WTC11 (cell line): Measurements from ENCODE around the gene ZNF76. TPM values are rescaled to one million over a fixed set of nuclear protein-coding genes. Genes with fewer than 3 reads are reported as not detected.

Experiments
- ATAC-seq: fragments of 200-7000 bp; cut with Tn5 transposase; 2 replicates; pipeline ENCODE4 v1.10.0; 2021; ENCODE audit warnings: mild to moderate bottlenecking, moderate library complexity
- CTCF ChIA-PET: fragments of 300-600 bp; sonication (Branson Sonifier 250); formaldehyde crosslinking; loops from one replicate; lab custom pipeline; 2021; ENCODE audit warnings: antibody characterized with exemption; lab: Charles Lee
- POLR2A ChIA-PET: fragments of 350-600 bp; sonication (Branson Sonifier 250); formaldehyde crosslinking; loops from one replicate; lab custom pipeline; 2021; ENCODE audit warnings: antibody characterized with exemption; lab: Charles Lee
- DNase-seq: peaks from one replicate; pipeline ENCODE4 v3.0.0; 2021; ENCODE audit warnings: low spot score
- H3K27ac Mint-ChIP-seq: 2 replicates; pipeline ENCODE4 v1.8.0; 2021; ENCODE audit warnings: mixed read lengths
- H3K27me3 Mint-ChIP-seq: 2 replicates; pipeline ENCODE4 v1.8.0; 2021; ENCODE audit warnings: low read depth, mild to moderate bottlenecking, moderate library complexity, mixed read lengths
- H3K36me3 Mint-ChIP-seq: 2 replicates; pipeline ENCODE4 v1.8.0; 2021; ENCODE audit warnings: mixed read lengths
- H3K4me1 Mint-ChIP-seq: 2 replicates; pipeline ENCODE4 v1.8.0; 2022; ENCODE audit warnings: mixed read lengths
- H3K4me3 Mint-ChIP-seq: 2 replicates; pipeline ENCODE4 v1.8.0; 2021; ENCODE audit warnings: mild to moderate bottlenecking, moderate library complexity, mixed read lengths
- H3K9me3 Mint-ChIP-seq: 2 replicates; pipeline ENCODE4 v1.8.0; 2021; ENCODE audit warnings: mixed read lengths
- CREB1 ChIP-seq: sonication (generic); formaldehyde crosslinking; IDR thresholded peaks from 2 replicates; pipeline ENCODE4 v1.8.0; 2023; ENCODE audit warnings: mild to moderate bottlenecking, missing genetic modification reagents
- FOXP1 ChIP-seq: sonication (generic); formaldehyde crosslinking; IDR thresholded peaks from 2 replicates; pipeline ENCODE4 v1.8.0; 2022; ENCODE audit warnings: missing genetic modification reagents, mild to moderate bottlenecking, moderate library complexity, borderline replicate concordance
- KAT7 ChIP-seq: sonication (generic); formaldehyde crosslinking; IDR thresholded peaks from 2 replicates; pipeline ENCODE4 v1.8.1; 2023; ENCODE audit warnings: missing genetic modification reagents, mild to moderate bottlenecking, borderline replicate concordance
- MYBL2 ChIP-seq: sonication (generic); formaldehyde crosslinking; IDR thresholded peaks from 2 replicates; pipeline ENCODE4 v1.8.1; 2023; ENCODE audit warnings: mild to moderate bottlenecking, moderate library complexity, missing genetic modification reagents
- NR3C1 ChIP-seq: sonication (generic); formaldehyde crosslinking; conservative IDR thresholded peaks from 2 replicates; pipeline ENCODE4 v1.8.1; 2023; ENCODE audit warnings: low read depth, mild to moderate bottlenecking, missing genetic modification reagents
- TEAD4 ChIP-seq: sonication (generic); formaldehyde crosslinking; IDR thresholded peaks from 2 replicates; pipeline ENCODE4 v1.8.0; 2022; ENCODE audit warnings: mild to moderate bottlenecking, missing genetic modification reagents
- total RNA-seq: library from RNA; stranded (reverse); gene quantifications from 3 replicates; pipeline ENCODE4 v1.2.3, GENCODE V29; 2021
- TF ChIP-seq, protein P1 (sequence below): fragments of 250-450 bp; sonication (Bioruptor Pico); IDR thresholded peaks from 2 replicates; pipeline ENCODE4 v1.9.0; 2021; ENCODE audit warnings: mild to moderate bottlenecking
- TF ChIP-seq, protein P2 (sequence below): fragments of 250-450 bp; sonication (Bioruptor Pico); IDR thresholded peaks from 2 replicates; pipeline ENCODE4 v1.9.0; 2021; ENCODE audit warnings: moderate library complexity, mild to moderate bottlenecking, inconsistent platforms, borderline replicate concordance
- TF ChIP-seq, protein P3 (sequence below): sonication (generic); formaldehyde crosslinking; IDR thresholded peaks from 2 replicates; pipeline ENCODE4 v1.8.1; 2023; ENCODE audit warnings: mild to moderate bottlenecking, missing genetic modification reagents
- TF ChIP-seq, protein P4 (sequence below): fragments of 250-450 bp; sonication (Bioruptor Pico); IDR thresholded peaks from 2 replicates; pipeline ENCODE4 v1.9.0; 2021; ENCODE audit warnings: mild to moderate bottlenecking, borderline replicate concordance
- TF ChIP-seq, protein P5 (sequence below): sonication (generic); formaldehyde crosslinking; IDR thresholded peaks from 2 replicates; pipeline ENCODE4 v1.8.0; 2022; ENCODE audit warnings: mild to moderate bottlenecking, missing genetic modification reagents

Gene ZNF76
- total RNA-seq, 1 experiment from 2014 or later, result 25.8 TPM

DNA sequence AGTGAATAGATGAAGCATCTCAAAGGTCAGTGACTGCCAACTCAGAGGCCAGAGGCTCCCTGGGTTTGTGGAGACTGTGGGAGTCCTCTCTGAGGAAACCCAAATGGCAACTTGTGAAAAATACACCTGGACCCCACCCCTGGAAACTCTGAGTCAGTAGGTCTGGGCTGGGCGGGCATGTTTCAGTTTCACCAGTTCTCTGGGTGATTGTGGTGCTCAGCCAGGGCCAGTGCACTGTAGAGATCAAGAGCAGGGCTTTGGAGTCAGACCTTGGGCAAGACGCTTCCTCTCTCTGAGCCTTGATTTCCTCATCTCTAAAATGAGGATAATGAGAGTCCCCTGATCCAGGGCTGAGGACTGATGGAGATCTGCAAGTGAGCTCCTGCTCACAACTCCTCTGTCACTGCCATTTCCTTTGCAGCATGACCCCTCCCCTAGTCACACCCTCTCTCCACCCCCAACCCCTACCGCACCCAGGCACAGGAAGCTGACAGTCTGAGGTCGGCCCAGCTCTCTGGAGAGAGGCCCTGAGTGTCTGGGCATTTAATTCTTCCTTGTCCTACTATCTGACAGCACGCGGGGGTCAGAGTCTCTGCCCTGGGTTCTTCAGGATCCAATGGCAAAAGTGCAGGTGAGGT, 43.2 kb downstream of the ZNF76 start:
- H3K27me3 Mint-ChIP-seq, result no peaks in the 10 kb centered on the region
- H3K4me1 Mint-ChIP-seq, result peaks cover 34% of the 10 kb centered on the region
- 0 out of 2 replicates have a peak overlapping the region, but pooled peaks have one; percentile 48 for H3K27ac Mint-ChIP-seq
- no peaks in the 10 kb centered on the region for H3K36me3 Mint-ChIP-seq
- CTCF ChIA-PET, result interaction anchor here (0.7 to 1.7 kb wide), 14 partner anchors 9 to 250 kb away, joined by 3 to 13 read pairs (median 6); partner anchors contain the start of genes FANCE, PPARD and RPL10A
- DNase-seq (peak; percentile 52), ATAC-seq (peak; percentile 95)
- TF ChIP-seq, protein P1, sequence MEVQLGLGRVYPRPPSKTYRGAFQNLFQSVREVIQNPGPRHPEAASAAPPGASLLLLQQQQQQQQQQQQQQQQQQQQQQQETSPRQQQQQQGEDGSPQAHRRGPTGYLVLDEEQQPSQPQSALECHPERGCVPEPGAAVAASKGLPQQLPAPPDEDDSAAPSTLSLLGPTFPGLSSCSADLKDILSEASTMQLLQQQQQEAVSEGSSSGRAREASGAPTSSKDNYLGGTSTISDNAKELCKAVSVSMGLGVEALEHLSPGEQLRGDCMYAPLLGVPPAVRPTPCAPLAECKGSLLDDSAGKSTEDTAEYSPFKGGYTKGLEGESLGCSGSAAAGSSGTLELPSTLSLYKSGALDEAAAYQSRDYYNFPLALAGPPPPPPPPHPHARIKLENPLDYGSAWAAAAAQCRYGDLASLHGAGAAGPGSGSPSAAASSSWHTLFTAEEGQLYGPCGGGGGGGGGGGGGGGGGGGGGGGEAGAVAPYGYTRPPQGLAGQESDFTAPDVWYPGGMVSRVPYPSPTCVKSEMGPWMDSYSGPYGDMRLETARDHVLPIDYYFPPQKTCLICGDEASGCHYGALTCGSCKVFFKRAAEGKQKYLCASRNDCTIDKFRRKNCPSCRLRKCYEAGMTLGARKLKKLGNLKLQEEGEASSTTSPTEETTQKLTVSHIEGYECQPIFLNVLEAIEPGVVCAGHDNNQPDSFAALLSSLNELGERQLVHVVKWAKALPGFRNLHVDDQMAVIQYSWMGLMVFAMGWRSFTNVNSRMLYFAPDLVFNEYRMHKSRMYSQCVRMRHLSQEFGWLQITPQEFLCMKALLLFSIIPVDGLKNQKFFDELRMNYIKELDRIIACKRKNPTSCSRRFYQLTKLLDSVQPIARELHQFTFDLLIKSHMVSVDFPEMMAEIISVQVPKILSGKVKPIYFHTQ, result no peak
- TF ChIP-seq, protein P2, sequence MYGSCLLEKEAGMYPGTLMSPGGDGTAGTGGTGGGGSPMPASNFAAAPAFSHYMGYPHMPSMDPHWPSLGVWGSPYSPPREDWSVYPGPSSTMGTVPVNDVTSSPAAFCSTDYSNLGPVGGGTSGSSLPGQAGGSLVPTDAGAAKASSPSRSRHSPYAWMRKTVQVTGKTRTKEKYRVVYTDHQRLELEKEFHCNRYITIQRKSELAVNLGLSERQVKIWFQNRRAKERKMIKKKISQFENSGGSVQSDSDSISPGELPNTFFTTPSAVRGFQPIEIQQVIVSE (CRISPR knock-in tag), result no peak
- TF ChIP-seq, protein P3, sequence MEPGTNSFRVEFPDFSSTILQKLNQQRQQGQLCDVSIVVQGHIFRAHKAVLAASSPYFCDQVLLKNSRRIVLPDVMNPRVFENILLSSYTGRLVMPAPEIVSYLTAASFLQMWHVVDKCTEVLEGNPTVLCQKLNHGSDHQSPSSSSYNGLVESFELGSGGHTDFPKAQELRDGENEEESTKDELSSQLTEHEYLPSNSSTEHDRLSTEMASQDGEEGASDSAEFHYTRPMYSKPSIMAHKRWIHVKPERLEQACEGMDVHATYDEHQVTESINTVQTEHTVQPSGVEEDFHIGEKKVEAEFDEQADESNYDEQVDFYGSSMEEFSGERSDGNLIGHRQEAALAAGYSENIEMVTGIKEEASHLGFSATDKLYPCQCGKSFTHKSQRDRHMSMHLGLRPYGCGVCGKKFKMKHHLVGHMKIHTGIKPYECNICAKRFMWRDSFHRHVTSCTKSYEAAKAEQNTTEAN (CRISPR knock-in tag), result no peak
- TF ChIP-seq, protein P4, sequence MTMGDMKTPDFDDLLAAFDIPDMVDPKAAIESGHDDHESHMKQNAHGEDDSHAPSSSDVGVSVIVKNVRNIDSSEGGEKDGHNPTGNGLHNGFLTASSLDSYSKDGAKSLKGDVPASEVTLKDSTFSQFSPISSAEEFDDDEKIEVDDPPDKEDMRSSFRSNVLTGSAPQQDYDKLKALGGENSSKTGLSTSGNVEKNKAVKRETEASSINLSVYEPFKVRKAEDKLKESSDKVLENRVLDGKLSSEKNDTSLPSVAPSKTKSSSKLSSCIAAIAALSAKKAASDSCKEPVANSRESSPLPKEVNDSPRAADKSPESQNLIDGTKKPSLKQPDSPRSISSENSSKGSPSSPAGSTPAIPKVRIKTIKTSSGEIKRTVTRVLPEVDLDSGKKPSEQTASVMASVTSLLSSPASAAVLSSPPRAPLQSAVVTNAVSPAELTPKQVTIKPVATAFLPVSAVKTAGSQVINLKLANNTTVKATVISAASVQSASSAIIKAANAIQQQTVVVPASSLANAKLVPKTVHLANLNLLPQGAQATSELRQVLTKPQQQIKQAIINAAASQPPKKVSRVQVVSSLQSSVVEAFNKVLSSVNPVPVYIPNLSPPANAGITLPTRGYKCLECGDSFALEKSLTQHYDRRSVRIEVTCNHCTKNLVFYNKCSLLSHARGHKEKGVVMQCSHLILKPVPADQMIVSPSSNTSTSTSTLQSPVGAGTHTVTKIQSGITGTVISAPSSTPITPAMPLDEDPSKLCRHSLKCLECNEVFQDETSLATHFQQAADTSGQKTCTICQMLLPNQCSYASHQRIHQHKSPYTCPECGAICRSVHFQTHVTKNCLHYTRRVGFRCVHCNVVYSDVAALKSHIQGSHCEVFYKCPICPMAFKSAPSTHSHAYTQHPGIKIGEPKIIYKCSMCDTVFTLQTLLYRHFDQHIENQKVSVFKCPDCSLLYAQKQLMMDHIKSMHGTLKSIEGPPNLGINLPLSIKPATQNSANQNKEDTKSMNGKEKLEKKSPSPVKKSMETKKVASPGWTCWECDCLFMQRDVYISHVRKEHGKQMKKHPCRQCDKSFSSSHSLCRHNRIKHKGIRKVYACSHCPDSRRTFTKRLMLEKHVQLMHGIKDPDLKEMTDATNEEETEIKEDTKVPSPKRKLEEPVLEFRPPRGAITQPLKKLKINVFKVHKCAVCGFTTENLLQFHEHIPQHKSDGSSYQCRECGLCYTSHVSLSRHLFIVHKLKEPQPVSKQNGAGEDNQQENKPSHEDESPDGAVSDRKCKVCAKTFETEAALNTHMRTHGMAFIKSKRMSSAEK, result no peak
- TF ChIP-seq, protein P5, sequence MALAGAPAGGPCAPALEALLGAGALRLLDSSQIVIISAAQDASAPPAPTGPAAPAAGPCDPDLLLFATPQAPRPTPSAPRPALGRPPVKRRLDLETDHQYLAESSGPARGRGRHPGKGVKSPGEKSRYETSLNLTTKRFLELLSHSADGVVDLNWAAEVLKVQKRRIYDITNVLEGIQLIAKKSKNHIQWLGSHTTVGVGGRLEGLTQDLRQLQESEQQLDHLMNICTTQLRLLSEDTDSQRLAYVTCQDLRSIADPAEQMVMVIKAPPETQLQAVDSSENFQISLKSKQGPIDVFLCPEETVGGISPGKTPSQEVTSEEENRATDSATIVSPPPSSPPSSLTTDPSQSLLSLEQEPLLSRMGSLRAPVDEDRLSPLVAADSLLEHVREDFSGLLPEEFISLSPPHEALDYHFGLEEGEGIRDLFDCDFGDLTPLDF (CRISPR knock-in tag), result no peak
- TF ChIP-seq MYBL2 (CRISPR knock-in tag) (no peak), CREB1 (no peak), KAT7 (CRISPR knock-in tag) (no peak), FOXP1 (CRISPR knock-in tag) (no peak)
- no peak overlapping the region for H3K4me3 Mint-ChIP-seq
- H3K9me3 Mint-ChIP-seq, result no peaks in the 10 kb centered on the region
- POLR2A ChIA-PET, result interaction anchor here (1.1 kb wide), 1 partner anchor 16 kb away, joined by 7 read pairs; no protein-coding TSS in a partner anchor

DNA sequence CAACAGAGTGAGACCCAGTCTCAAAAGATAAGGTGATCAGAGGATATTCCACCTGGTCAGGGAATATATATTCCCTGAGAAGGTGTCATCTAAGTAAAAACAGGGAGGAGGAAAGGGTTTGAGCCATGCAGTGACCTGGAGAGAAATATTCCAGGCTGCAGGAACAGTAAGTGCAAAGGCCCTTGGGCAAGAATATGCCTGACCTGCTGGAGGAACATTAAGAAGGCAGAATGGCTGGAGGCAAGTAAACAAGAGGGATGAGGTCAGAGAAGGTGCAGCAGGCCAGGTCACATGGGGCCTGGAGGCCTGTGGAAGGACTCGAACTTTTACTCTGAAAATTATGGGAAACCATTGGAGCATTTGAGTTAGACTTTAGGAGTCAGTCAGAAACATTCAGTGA, 44.8 kb downstream of the ZNF76 start:
- H3K27me3 Mint-ChIP-seq, result no peaks in the 10 kb centered on the region
- ChIA-PET CTCF (interaction anchor here (0.8 to 1.4 kb wide), 4 partner anchors 13 to 148 kb away, joined by 3 to 8 read pairs (median 4); partner anchors contain the start of genes FANCE and PPARD), POLR2A (interaction anchor here (0.6 kb wide), 1 partner anchor 410 kb away, joined by 4 read pairs; no protein-coding TSS in a partner anchor)
- ATAC-seq (no peak), DNase-seq (no peak)
- no peak overlapping the region for H3K27ac Mint-ChIP-seq
- H3K36me3 Mint-ChIP-seq, result no peaks in the 10 kb centered on the region
- no peak for TF ChIP-seq NR3C1 (CRISPR knock-in tag)
- TF ChIP-seq TEAD4, result no peak
- H3K9me3 Mint-ChIP-seq, result no peaks in the 10 kb centered on the region
- no peak overlapping the region for H3K4me3 Mint-ChIP-seq
- H3K4me1 Mint-ChIP-seq, result peaks cover 21% of the 10 kb centered on the region
